ENCODE data around the gene TAOK1.

GRCh38 chr17:29526322-29526721, 136.2 kb downstream of the TAOK1 start:
- TF ChIP-seq CTCF (IDR thresholded peaks at IDR 0.05; ENCODE audit: low read depth, low read length) (no peak), EZH2phosphoT487 (IDR thresholded peaks at IDR 0.05; ENCODE audit: low read depth) (no peak)

All from OCI-LY3 (cell line).